OCI-LY7 (cell line): ENCODE results near the gene FBXO31. TPM values are rescaled to one million over a fixed set of nuclear protein-coding genes. Genes with fewer than 3 reads are reported as not detected.
"Not testable (repeated sequence)": the region's sequence is repeated elsewhere in the genome, so short reads cannot be mapped to it uniquely, and the experiment has no call there.

Experiments
- BruUV-seq: library from RNA; stranded (reverse); fragments of 400-500 nt; replicated peaks from 2 replicates; lab custom pipeline; 2021; lab: Mats Ljungman, UMichigan
- CTCF ChIA-PET: fragments of 300-600 bp; sonication (Branson Sonifier 250); formaldehyde crosslinking; loops from one replicate; lab custom pipeline; 2022; ENCODE audit warnings: antibody characterized with exemption; ENCODE audit not compliant: unreplicated experiment; lab: Charles Lee
- POLR2A ChIA-PET: fragments of 300-600 bp; sonication (Branson Sonifier 250); formaldehyde crosslinking; loops from one replicate; lab custom pipeline; 2022; ENCODE audit warnings: antibody characterized with exemption; lab: Charles Lee
- DNase-seq: peaks from one replicate; pipeline ENCODE4 v3.0.0-alpha.2; 2015; ENCODE audit warnings: low spot score
- H2AFZ ChIP-seq: fragments of 200-600 bp; sonication (generic), shearing (Covaris generic); 2 replicates; pipeline ENCODE4 v1.6.1; 2014; ENCODE audit warnings: mild to moderate bottlenecking, antibody characterized with exemption, low read length, moderate library complexity
- H3K27ac ChIP-seq: fragments of 200-600 bp; sonication (generic); 2 replicates; pipeline ENCODE4 v1.5.1; 2014; ENCODE audit warnings: mixed run types, low read depth, mild to moderate bottlenecking, moderate library complexity, low read length, inconsistent platforms; ENCODE audit not compliant: poor library complexity, severe bottlenecking
- H3K36me3 ChIP-seq: fragments of 200-600 bp; sonication (generic); 2 replicates; pipeline ENCODE4 v1.6.1; 2014; ENCODE audit warnings: mild to moderate bottlenecking, antibody characterized with exemption, low read length, moderate library complexity, mixed read lengths; ENCODE audit not compliant: insufficient read depth
- H3K4me1 ChIP-seq: fragments of 200-600 bp; sonication (generic); 2 replicates; pipeline ENCODE4 v1.5.1; 2014; ENCODE audit warnings: mild to moderate bottlenecking, low read length; ENCODE audit not compliant: insufficient read depth, poor library complexity, severe bottlenecking
- H3K4me2 ChIP-seq: fragments of 200-600 bp; sonication (generic); 2 replicates; pipeline ENCODE4 v1.6.1; 2014; ENCODE audit warnings: mild to moderate bottlenecking, low read length
- H3K4me3 ChIP-seq: fragments of 200-600 bp; sonication (generic); 2 replicates; pipeline ENCODE4 v1.5.1; 2014; ENCODE audit warnings: mild to moderate bottlenecking, low read depth, low read length; ENCODE audit not compliant: poor library complexity, severe bottlenecking
- H3K79me2 ChIP-seq: fragments of 200-600 bp; sonication (generic); 2 replicates; pipeline ENCODE4 v1.6.1; 2016; ENCODE audit warnings: low read depth, mild to moderate bottlenecking, low read length, moderate library complexity, mixed read lengths; ENCODE audit not compliant: insufficient read depth
- H3K9me2 ChIP-seq: fragments of 200-600 bp; sonication (generic); 2 replicates; pipeline ENCODE4 v1.6.1; 2016; ENCODE audit warnings: mild to moderate bottlenecking, low read length, mixed read lengths; ENCODE audit not compliant: insufficient read depth
- H3K9me3 ChIP-seq: fragments of 200-600 bp; sonication (generic); 2 replicates; pipeline ENCODE4 v1.6.1; 2014; ENCODE audit warnings: mild to moderate bottlenecking, mixed run types, low read length, mixed read lengths
- H4K20me1 ChIP-seq: fragments of 200-600 bp; sonication (generic); 2 replicates; pipeline ENCODE4 v1.6.1; 2014; ENCODE audit warnings: mild to moderate bottlenecking, antibody characterized with exemption, low read length, moderate library complexity, mixed read lengths; ENCODE audit not compliant: insufficient read depth
- EZH2phosphoT487 ChIP-seq: fragments of 200-600 bp; sonication (generic); IDR thresholded peaks from 2 replicates; pipeline ENCODE4 v1.6.1; 2018; ENCODE audit warnings: low read depth, borderline replicate concordance, mild to moderate bottlenecking, mixed run types, antibody characterized with exemption, low read length, moderate library complexity, mixed read lengths
- intact Hi-C: fragments of 100-400 bp; cut with micrococcal nuclease; formaldehyde crosslinking; loops from one replicate; pipeline ENCODE4 v1.10.0; 2022; ENCODE audit not compliant: unreplicated experiment
- total RNA-seq, 2 experiments: library from RNA; depleted of rRNA in 1 of 2; stranded (reverse); fragments of >200 nt in 1 of 2; shearing (Covaris generic) in 1 of 2; gene quantifications; 2 replicates each; pipeline ENCODE4 v1.2.3, GENCODE V29; 2014 to 2022
- TF ChIP-seq, protein P1 (sequence below): fragments of 200-600 bp; sonication (generic); conservative IDR thresholded peaks from 2 replicates; pipeline ENCODE4 v1.5.1; 2014; ENCODE audit warnings: mild to moderate bottlenecking, antibody characterized with exemption, low read length, moderate library complexity, mixed read lengths

The FBXO31 gene
- total RNA-seq, 2 experiments from 2014 or later, result 26.0 to 32.4 TPM

DNA sequence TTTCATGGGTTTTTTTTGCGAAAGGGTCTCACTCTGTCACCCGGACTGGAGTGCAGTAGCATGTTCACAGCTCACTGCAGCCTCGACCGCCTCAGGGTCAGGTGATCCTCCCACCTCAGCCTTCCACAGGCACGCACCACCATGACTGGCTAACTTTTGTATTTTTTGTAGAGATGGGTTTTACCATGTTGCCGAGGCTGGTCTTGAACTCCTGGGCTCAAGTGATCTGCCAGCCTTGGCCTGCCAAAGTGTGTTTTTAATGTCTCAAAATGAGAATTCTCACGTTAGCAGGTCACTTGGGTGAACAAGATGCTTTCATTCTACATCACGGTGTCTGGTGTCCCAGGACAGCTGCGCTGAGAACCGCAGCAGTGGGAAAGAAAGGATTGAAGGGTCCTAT lies 3.2 kb downstream of the FBXO31 start:
- no peak overlapping the region for H3K4me3 ChIP-seq

DNA sequence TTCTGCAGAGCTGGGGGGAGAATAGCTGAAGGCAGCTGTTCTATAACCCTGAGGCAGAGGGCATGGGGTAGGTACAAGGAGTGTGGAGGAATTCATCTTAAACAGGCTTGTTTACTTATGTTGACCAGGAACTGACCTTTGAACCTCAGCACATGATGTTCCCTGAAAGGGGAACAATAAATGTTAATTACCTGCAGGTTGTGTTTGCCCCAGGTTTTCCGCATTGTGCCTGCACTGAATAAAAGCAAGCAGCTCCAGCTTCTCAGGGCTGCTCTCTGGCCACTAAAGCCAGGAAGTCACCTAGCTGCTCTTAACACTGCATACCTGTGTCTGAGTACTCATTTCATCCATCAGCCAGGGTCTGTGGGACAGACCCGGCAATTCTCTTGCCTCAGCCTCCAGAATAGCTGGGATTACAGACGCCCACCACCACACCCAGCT lies 4.2 kb downstream of the FBXO31 start:
- CTCF ChIA-PET, DNase-seq: not testable (repeated sequence)

More for the DNA sequence above, 3.2 kb downstream of the FBXO31 start:
- no peak for TF ChIP-seq EZH2phosphoT487
- TF ChIP-seq, protein P1, sequence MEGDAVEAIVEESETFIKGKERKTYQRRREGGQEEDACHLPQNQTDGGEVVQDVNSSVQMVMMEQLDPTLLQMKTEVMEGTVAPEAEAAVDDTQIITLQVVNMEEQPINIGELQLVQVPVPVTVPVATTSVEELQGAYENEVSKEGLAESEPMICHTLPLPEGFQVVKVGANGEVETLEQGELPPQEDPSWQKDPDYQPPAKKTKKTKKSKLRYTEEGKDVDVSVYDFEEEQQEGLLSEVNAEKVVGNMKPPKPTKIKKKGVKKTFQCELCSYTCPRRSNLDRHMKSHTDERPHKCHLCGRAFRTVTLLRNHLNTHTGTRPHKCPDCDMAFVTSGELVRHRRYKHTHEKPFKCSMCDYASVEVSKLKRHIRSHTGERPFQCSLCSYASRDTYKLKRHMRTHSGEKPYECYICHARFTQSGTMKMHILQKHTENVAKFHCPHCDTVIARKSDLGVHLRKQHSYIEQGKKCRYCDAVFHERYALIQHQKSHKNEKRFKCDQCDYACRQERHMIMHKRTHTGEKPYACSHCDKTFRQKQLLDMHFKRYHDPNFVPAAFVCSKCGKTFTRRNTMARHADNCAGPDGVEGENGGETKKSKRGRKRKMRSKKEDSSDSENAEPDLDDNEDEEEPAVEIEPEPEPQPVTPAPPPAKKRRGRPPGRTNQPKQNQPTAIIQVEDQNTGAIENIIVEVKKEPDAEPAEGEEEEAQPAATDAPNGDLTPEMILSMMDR, result no peak
- no peak for DNase-seq
- intact Hi-C loops, result loop anchor here (10.0 kb wide), 2 partner anchors 394 to 1476 kb away; no protein-coding TSS in a partner anchor
- CTCF ChIA-PET, result no interaction called here
- Histone ChIP-seq H2AFZ (no peak overlapping the region), H3K9me3 (no peaks in the 10 kb centered on the region), H3K27ac (no peak overlapping the region), H3K36me3 (peaks cover 9% of the 10 kb centered on the region), H3K79me2 (peaks cover 57% of the 10 kb centered on the region), H3K4me2 (peak overlapping the region; percentile 95; the same call in 1 of the 2 replicates), H3K4me1 (peaks cover 28% of the 10 kb centered on the region), H3K9me2 (no peaks in the 10 kb centered on the region), H4K20me1 (peaks cover 11% of the 10 kb centered on the region; the same call in 1 of the 2 replicates)
- POLR2A ChIA-PET, result no interaction called here
- no TSS peak for BruUV-seq

DNA sequence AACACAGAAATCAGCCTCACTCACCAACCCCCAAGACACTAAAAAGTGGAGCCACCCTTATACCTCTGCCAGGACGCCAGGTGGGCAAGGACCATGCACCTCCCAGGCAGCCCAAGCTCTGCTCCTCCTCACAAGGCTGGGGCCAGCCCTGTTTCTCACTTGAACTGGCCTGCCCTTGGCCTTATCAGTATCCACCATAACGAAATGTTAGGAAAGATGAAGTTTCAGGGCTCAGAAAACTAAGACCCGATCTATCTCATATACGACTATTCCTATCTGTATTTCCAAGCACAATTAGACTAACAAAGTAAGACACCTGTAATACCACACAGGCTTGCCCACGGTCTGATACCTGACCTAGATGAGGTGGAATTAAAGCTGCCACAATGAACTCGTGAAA lies 6.9 kb downstream of the FBXO31 start:
- no TSS peak for BruUV-seq
- H3K4me1 ChIP-seq, result peaks cover 13% of the 10 kb centered on the region
- H3K79me2 ChIP-seq, result peaks cover 51% of the 10 kb centered on the region
- ChIA-PET POLR2A (no interaction called here), CTCF (no interaction called here)
- intact Hi-C loops, result no loop called here
- no peak overlapping the region for H3K4me2 ChIP-seq
- H3K36me3 ChIP-seq, result peaks cover 21% of the 10 kb centered on the region
- no peaks in the 10 kb centered on the region for H3K9me3 ChIP-seq
- TF ChIP-seq EZH2phosphoT487, result no peak
- TF ChIP-seq, protein P1, result no peak
- H3K27ac ChIP-seq, result no peak overlapping the region
- H3K9me2 ChIP-seq, result no peaks in the 10 kb centered on the region
- H4K20me1 ChIP-seq, result no peaks in the 10 kb centered on the region
- H3K4me3 ChIP-seq, result no peak overlapping the region
- no peak overlapping the region for H2AFZ ChIP-seq
- DNase-seq, result no peak

More for the DNA sequence above, 4.2 kb downstream of the FBXO31 start:
- BruUV-seq, POLR2A ChIA-PET, H3K4me3 ChIP-seq, H3K9me2 ChIP-seq, H3K27ac ChIP-seq, H3K9me3 ChIP-seq, H3K4me2 ChIP-seq, intact Hi-C loops, H2AFZ ChIP-seq: not testable (repeated sequence)
- H3K4me1 ChIP-seq, result peaks cover 23% of the 10 kb centered on the region
- H4K20me1 ChIP-seq, result peaks cover 11% of the 10 kb centered on the region; the same call in 1 of the 2 replicates
- peaks cover 62% of the 10 kb centered on the region for H3K79me2 ChIP-seq
- peaks cover 13% of the 10 kb centered on the region for H3K36me3 ChIP-seq
